Neuronal stem cell (in vitro differentiated cells): Measurements from ENCODE around the gene DPEP1.
"Not testable (repeated sequence)": the region's sequence is repeated elsewhere in the genome, so short reads cannot be mapped to it uniquely, and the experiment has no call there.

Source experiments
- DNase-seq: peaks from one replicate; pipeline ENCODE4 v3.0.0-alpha.2; 2013; ENCODE audit warnings: low spot score
- H2AFZ ChIP-seq: one replicate; pipeline ENCODE4 v1.6.1; 2013; ENCODE audit warnings: mild to moderate bottlenecking, low read length, inconsistent platforms
- H2AK5ac ChIP-seq: 2 replicates; pipeline ENCODE4 v1.6.1; 2013; ENCODE audit warnings: low read depth, mild to moderate bottlenecking, inconsistent platforms, low read length, moderate library complexity, mixed read lengths
- H2BK120ac ChIP-seq: 2 replicates; pipeline ENCODE4 v1.6.1; 2013; ENCODE audit warnings: low read depth, mild to moderate bottlenecking, inconsistent platforms, low read length, moderate library complexity, mixed read lengths
- H2BK12ac ChIP-seq: one replicate; pipeline ENCODE4 v1.6.1; 2013; ENCODE audit warnings: low read length, inconsistent platforms
- H2BK15ac ChIP-seq: 2 replicates; pipeline ENCODE4 v1.6.1; 2013; ENCODE audit warnings: mild to moderate bottlenecking, low read length, inconsistent platforms, mixed read lengths
- H2BK5ac ChIP-seq: one replicate; pipeline ENCODE4 v1.6.1; 2013; ENCODE audit warnings: inconsistent platforms, mild to moderate bottlenecking, low read length, moderate library complexity
- H3K14ac ChIP-seq: one replicate; pipeline ENCODE4 v1.6.1; 2013; ENCODE audit warnings: low read length, inconsistent platforms
- H3K18ac ChIP-seq: 2 replicates; pipeline ENCODE4 v1.6.1; 2013; ENCODE audit warnings: low read length, inconsistent platforms
- H3K23ac ChIP-seq: 2 replicates; pipeline ENCODE4 v1.6.1; 2013; ENCODE audit warnings: low read depth, mild to moderate bottlenecking, mixed read lengths, low read length, inconsistent platforms; ENCODE audit not compliant: poor library complexity
- H3K27ac ChIP-seq: replicated peaks from 3 replicates; pipeline ENCODE4 v1.5.1; 2013; ENCODE audit warnings: low read length, inconsistent platforms
- H3K27me3 ChIP-seq, 3 experiments: 2 replicates each; pipeline ENCODE4 v1.6.1; 2013; ENCODE audit warnings: low read length in 3 of 3, mild to moderate bottlenecking in 2 of 3, inconsistent platforms in 1 of 3, low read depth in 1 of 3, mixed read lengths in 1 of 3, moderate library complexity in 1 of 3; ENCODE audit not compliant: control insufficient read depth in 3 of 3, insufficient read depth in 3 of 3
- H3K36me3 ChIP-seq, 2 donors: replicated peaks in 1 of 2; 2 replicates each; pipeline ENCODE4 v1.6.1; 2013; ENCODE audit warnings: low read length in 2 of 2; ENCODE audit not compliant: control insufficient read depth in 2 of 2, insufficient read depth in 2 of 2
- H3K4ac ChIP-seq: 2 replicates; pipeline ENCODE4 v1.6.1; 2013; ENCODE audit warnings: inconsistent platforms, mild to moderate bottlenecking, low read length, moderate library complexity
- H3K4me1 ChIP-seq, 2 donors: 1 replicate in 1 of 2; 2 replicates in 1 of 2; pipeline ENCODE4 v1.6.1; 2013; ENCODE audit warnings: low read length in 2 of 2, low read depth in 1 of 2; ENCODE audit not compliant: control insufficient read depth in 2 of 2, insufficient read depth in 1 of 2
- H3K4me2 ChIP-seq: one replicate; pipeline ENCODE4 v1.6.1; 2013; ENCODE audit warnings: mild to moderate bottlenecking, low read length, inconsistent platforms; ENCODE audit not compliant: insufficient read depth, poor library complexity, severe bottlenecking
- H3K4me3 ChIP-seq, 2 donors: 2 replicates each; pipeline ENCODE4 v1.5.1; 2013; ENCODE audit warnings: low read length in 2 of 2, mild to moderate bottlenecking in 2 of 2, inconsistent platforms in 1 of 2, moderate library complexity in 1 of 2
- H3K79me1 ChIP-seq: one replicate; pipeline ENCODE4 v1.6.1; 2013; ENCODE audit warnings: low read depth, mild to moderate bottlenecking, inconsistent platforms, low read length, moderate library complexity
- H3K9ac ChIP-seq: one replicate; pipeline ENCODE4 v1.6.1; 2013; ENCODE audit warnings: mild to moderate bottlenecking, low read depth, low read length, inconsistent platforms; ENCODE audit not compliant: poor library complexity
- H3K9me3 ChIP-seq, 2 donors: replicated peaks in 1 of 2; 2 replicates each; pipeline versions ENCODE3 to v1.6.1; 2013; ENCODE audit warnings: low read length in 2 of 2, mild to moderate bottlenecking in 2 of 2, inconsistent platforms in 1 of 2, low read depth in 1 of 2, mixed read lengths in 1 of 2, moderate library complexity in 1 of 2; ENCODE audit not compliant: control insufficient read depth in 2 of 2, insufficient read depth in 1 of 2
- H4K8ac ChIP-seq: one replicate; pipeline ENCODE4 v1.6.1; 2013; ENCODE audit warnings: low read depth, mild to moderate bottlenecking, inconsistent platforms, low read length, moderate library complexity
- H4K91ac ChIP-seq: one replicate; pipeline ENCODE4 v1.6.1; 2013; ENCODE audit warnings: low read length, low read depth, mild to moderate bottlenecking, inconsistent platforms; ENCODE audit not compliant: poor library complexity
- WGBS, 2 donors: extraction: QIAGEN DNeasy Blood & Tissue Kit; methylation state at CpG; one replicate each; pipeline ENCODE4 v1.1.7; 2013; ENCODE audit warnings: missing lambda C conversion rate in 2 of 2, mixed read lengths in 1 of 2; ENCODE audit not compliant: insufficient read length in 2 of 2, insufficient replicate concordance in 1 of 2; ENCODE audit errors: extremely low coverage in 2 of 2; 5-methylcytosine and 5-hydroxymethylcytosine counted together

Gene DPEP1

GRCh38 chr16:89586218-89586617, 27.2 kb upstream of the DPEP1 start:
- peak overlapping the region; percentile 66 for H2BK5ac ChIP-seq
- no peak overlapping the region for H3K27ac ChIP-seq
- no CpG with 5 or more reads among the region's 7 CpGs for WGBS, 2 donors
- H2AFZ ChIP-seq = no peak overlapping the region
- peak overlapping the region; percentile 44 for H3K9ac ChIP-seq
- H3K4me1 ChIP-seq = peaks cover 2 to 11% of the 10 kb centered on the region in 2 donors
- no peak overlapping the region for H3K4me3 ChIP-seq
- no peaks in the 10 kb centered on the region for H3K27me3 ChIP-seq
- peak overlapping the region; percentile 76 for H3K18ac ChIP-seq
- no peak overlapping the region for H4K8ac ChIP-seq
- no peaks in the 10 kb centered on the region for H3K79me1 ChIP-seq
- peak overlapping the region; percentile 55 for H3K23ac ChIP-seq
- no peak overlapping the region for H3K4me2 ChIP-seq
- no peak overlapping the region for H2BK12ac ChIP-seq
- H2BK15ac ChIP-seq = peak overlapping the region; percentile 67
- no peak for DNase-seq
- H3K36me3 ChIP-seq = no peaks in the 10 kb centered on the region
- no peak overlapping the region for H2BK120ac ChIP-seq
- peak overlapping the region; percentile 88 for H2AK5ac ChIP-seq
- H3K9me3 ChIP-seq = no peaks in the 10 kb centered on the region
- H3K4ac ChIP-seq = no peak overlapping the region
- H4K91ac ChIP-seq = no peak overlapping the region
- H3K14ac ChIP-seq = no peak overlapping the region

- no peak overlapping the region for H2AFZ ChIP-seq
- no CpG with 5 or more reads among the region's 25 CpGs for WGBS, 2 donors
- H3K14ac ChIP-seq = peak overlapping the region; percentile 6
- H3K4me1 ChIP-seq = peaks cover 1 to 10% of the 10 kb centered on the region in 2 donors
- no peak overlapping the region for H3K9ac ChIP-seq
- H2BK120ac ChIP-seq = no peak overlapping the region
- H4K91ac ChIP-seq = no peak overlapping the region
- no peaks in the 10 kb centered on the region for H3K9me3 ChIP-seq
- peak overlapping the region; percentile 88 for H2AK5ac ChIP-seq
- H3K27me3 ChIP-seq = no peaks in the 10 kb centered on the region
- H3K27ac ChIP-seq = no peak overlapping the region
- H3K23ac ChIP-seq = no peak overlapping the region
- no peaks in the 10 kb centered on the region for H3K79me1 ChIP-seq
- no peak overlapping the region for H3K4me3 ChIP-seq
- no peak overlapping the region for H4K8ac ChIP-seq
- no peaks in the 10 kb centered on the region for H3K36me3 ChIP-seq
- DNase-seq = no peak
- peak overlapping the region; percentile 67 for H2BK15ac ChIP-seq
- H3K18ac ChIP-seq = peak overlapping the region; percentile 27
- H2BK12ac ChIP-seq = peak overlapping the region; percentile 30
- no peak overlapping the region for H3K4ac ChIP-seq
- no peak overlapping the region for H3K4me2 ChIP-seq
- no peak overlapping the region for H2BK5ac ChIP-seq
These were observed 26.6 kb upstream of the DPEP1 start for GRCh38 chr16:89586853-89587252.

GRCh38 chr16:89587676-89588075, 25.8 kb upstream of the DPEP1 start:
- not testable (repeated sequence) for H3K18ac ChIP-seq, H3K23ac ChIP-seq, H3K4me1 ChIP-seq, DNase-seq, H3K4me3 ChIP-seq, H3K27ac ChIP-seq, H3K14ac ChIP-seq, H2BK120ac ChIP-seq, H2AFZ ChIP-seq, H2BK5ac ChIP-seq, H3K9ac ChIP-seq, H2AK5ac ChIP-seq, H3K4me2 ChIP-seq, H3K36me3 ChIP-seq, H3K4ac ChIP-seq, H4K8ac ChIP-seq, H2BK12ac ChIP-seq, H3K27me3 ChIP-seq, H2BK15ac ChIP-seq, H4K91ac ChIP-seq, H3K79me1 ChIP-seq, H3K9me3 ChIP-seq
- no CpG with 5 or more reads among the region's 36 CpGs for WGBS, 2 donors

GRCh38 chr16:89588413-89589109, 24.9 kb upstream of the DPEP1 start:
- no peak for DNase-seq
- no peak overlapping the region for H2BK12ac ChIP-seq
- no CpG with 5 or more reads among the region's 26 CpGs for WGBS, 2 donors

More at GRCh38 chr16:89588413-89589109, 24.9 kb upstream of the DPEP1 start:
- Histone ChIP-seq H3K14ac (no peak overlapping the region), H3K27me3 (no peaks in the 10 kb centered on the region), H2BK5ac (no peak overlapping the region), H2BK15ac (no peak overlapping the region), H3K36me3 (no peaks in the 10 kb centered on the region), H3K4me2 (no peak overlapping the region), H4K8ac (no peak overlapping the region), H3K4me3 (no peak overlapping the region), H2AK5ac (no peak overlapping the region), H3K9me3 (no peaks in the 10 kb centered on the region), H3K4ac (no peak overlapping the region), H4K91ac (no peak overlapping the region), H3K27ac (no peak overlapping the region), H3K18ac (no peak overlapping the region), H3K79me1 (no peaks in the 10 kb centered on the region), H2BK120ac (no peak overlapping the region), H3K23ac (no peak overlapping the region), H2AFZ (no peak overlapping the region), H3K9ac (no peak overlapping the region), H3K4me1 (peaks cover 0 to 5% of the 10 kb centered on the region in 2 donors)
